Epidermal melanocyte (primary cell): ENCODE results near the gene MCF2L.

Experiments
- DNase-seq: peaks from one replicate; pipeline ENCODE4 v3.0.0; 2011; ENCODE audit warnings: low spot score; ENCODE audit not compliant: insufficient read length

Gene MCF2L

DNA sequence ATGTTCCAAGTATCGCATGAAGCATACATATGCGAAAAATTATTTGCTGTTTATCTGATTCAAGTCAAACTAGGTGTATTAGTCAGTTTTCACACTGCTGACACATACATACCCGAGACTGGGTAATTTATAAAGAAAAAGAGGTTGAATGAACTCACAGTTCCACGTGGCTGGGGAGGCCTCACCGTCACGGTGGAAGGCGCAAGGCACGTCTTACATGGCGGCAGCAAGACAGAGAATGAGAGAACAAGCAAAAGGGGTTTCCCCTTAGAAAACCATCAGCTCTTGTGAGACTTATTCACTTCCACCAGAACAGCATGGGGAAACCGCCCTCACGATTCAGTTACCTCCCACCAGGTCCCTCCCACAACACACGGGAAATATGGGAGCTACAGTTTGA lies 176.5 kb downstream of the MCF2L start:
- no peak for DNase-seq

DNA sequence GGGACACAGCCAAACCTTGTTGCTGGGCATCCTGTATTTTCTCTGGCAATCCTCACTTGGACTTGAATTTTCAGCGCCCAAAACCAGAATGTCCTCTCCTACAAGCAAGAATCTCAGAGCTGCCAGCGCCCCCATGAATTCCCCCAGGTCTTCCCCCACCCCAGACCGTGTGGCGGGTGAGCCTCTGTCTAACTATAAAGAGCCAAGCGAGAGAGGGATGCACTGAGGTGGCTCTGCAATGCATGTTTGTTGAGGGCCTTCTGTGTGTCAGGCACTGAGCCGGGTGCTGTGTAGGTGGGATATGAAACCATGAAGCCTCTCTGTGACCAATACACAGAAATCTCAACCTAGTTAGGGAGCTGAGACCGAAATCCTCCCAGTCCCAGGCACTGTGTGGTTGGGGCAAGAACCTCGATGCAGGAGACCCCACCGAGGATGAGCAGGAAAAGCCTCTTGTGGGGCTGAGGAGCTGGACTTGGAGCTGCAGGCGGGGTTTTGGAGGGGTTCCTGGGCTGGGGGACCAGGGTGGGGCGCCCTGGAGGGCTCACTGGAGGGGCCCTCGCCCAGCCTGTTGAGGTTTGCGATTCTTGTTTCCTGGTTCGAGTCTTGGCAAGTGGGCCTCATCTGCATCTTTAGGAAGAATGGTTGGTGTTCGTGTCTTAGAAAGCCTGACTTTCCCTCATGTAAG lies 177.0 kb downstream of the MCF2L start:
- no peak for DNase-seq

DNA sequence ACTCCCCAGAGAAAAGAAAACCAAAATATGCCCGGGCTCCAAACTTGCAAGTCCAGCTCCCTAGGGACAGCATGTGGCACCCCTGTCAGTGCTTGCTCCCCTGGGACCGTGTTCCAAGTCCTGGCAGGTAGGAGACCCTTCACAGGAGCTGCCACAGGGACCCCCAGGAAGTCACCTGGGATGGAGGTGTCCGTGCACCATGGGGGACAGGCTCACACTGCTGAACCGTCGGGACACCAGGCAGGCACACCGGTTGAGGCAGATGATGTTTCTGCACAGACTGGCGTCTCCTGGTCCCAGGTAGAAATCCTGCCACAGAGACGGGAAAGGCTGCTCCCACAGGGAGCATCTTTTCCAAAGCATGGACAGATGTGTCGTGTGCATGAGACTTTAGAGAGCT lies 177.7 kb downstream of the MCF2L start:
- no peak for DNase-seq

DNA sequence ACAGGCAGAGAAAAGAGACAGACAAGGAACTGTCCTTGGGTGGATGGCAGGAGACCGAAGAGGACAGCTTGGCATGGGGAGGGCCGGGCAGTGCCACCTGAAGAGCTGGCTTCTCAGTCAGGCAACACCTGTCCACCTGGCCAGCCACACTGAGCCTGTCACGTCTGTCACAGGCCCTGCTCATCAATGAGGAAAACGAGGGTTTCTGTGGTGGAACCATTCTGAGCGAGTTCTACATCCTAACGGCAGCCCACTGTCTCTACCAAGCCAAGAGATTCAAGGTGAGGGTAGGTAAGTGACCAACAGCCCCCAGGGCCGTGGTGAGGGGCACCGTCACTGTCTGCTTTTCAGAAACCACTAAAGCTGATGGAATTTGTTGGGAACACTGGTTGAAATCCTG lies 178.2 kb downstream of the MCF2L start:
- no peak for DNase-seq

DNA sequence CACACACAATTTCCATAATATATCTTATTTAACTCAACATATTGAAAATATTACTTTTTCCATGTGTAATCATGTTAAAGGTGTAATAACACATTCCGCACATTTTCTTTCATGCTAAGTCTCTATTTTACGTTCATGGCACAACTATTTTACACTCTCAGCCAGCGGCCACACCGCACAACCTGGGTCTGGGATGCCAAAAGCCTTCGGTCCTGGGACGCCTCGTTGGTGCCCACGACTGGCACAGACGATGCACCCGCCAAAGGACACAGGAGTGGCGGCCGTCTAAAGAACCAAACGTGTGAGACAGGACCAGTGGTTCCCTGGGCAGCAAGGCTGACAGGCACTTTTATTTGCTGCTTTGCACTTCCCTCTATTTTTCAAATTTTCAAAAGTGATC lies 179.4 kb downstream of the MCF2L start:
- DNase-seq, result no peak

DNA sequence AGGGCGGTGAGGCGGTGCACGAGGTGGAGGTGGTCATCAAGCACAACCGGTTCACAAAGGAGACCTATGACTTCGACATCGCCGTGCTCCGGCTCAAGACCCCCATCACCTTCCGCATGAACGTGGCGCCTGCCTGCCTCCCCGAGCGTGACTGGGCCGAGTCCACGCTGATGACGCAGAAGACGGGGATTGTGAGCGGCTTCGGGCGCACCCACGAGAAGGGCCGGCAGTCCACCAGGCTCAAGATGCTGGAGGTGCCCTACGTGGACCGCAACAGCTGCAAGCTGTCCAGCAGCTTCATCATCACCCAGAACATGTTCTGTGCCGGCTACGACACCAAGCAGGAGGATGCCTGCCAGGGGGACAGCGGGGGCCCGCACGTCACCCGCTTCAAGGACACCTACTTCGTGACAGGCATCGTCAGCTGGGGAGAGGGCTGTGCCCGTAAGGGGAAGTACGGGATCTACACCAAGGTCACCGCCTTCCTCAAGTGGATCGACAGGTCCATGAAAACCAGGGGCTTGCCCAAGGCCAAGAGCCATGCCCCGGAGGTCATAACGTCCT lies 180.0 kb downstream of the MCF2L start:
- DNase-seq, result no peak
